Uterus (tissue), 4 donors: Measurements from ENCODE around the gene VPS72. TPM values are rescaled to one million over a fixed set of nuclear protein-coding genes. Genes with fewer than 3 reads are reported as not detected.

Experiments used
- DNase-seq, 2 donors: peaks; one replicate each; pipeline ENCODE4 v3.0.0-alpha.2; 2019 to 2020
- H3K27ac ChIP-seq, 2 donors: fragments of 200-600 bp; sonication (generic); 1 replicate in 1 of 2; 2 replicates in 1 of 2; pipeline ENCODE4 v1.5.1; 2016 to 2018
- H3K27me3 ChIP-seq, 2 donors: fragments of 200-600 bp; sonication (generic); one replicate each; pipeline ENCODE4 v1.5.1; 2018 to 2019; ENCODE audit warnings: control low read depth in 1 of 2
- H3K36me3 ChIP-seq, 2 donors: fragments of 200-600 bp; sonication (generic); one replicate each; pipeline ENCODE4 v1.5.1; 2019; ENCODE audit warnings: control low read depth in 1 of 2
- H3K4me1 ChIP-seq, 2 donors: fragments of 200-600 bp; sonication (generic); one replicate each; pipeline ENCODE4 v1.5.1; 2018 to 2019; ENCODE audit warnings: control low read depth in 1 of 2
- H3K4me3 ChIP-seq, 2 donors: fragments of 200-600 bp; sonication (generic); 1 replicate in 1 of 2; 2 replicates in 1 of 2; pipeline ENCODE4 v1.5.1; 2018 to 2019; ENCODE audit warnings: mild to moderate bottlenecking in 1 of 2
- H3K9me3 ChIP-seq, 2 donors: fragments of 200-600 bp; sonication (generic); one replicate each; pipeline ENCODE4 v1.5.1; 2019; ENCODE audit warnings: control low read depth in 1 of 2
- POLR2A ChIP-seq, 2 donors: fragments of 450-650 bp; IDR thresholded peaks; one replicate each; pipeline ENCODE4 v1.6.1; 2016; ENCODE audit warnings: antibody characterized with exemption in 2 of 2, mild to moderate bottlenecking in 1 of 2, moderate library complexity in 1 of 2
- intact Hi-C: fragments of 100-400 bp; cut with DNase I; formaldehyde crosslinking; loops from one replicate; pipeline ENCODE4 v1.15.1; 2023; ENCODE audit warnings: low total_unique reads
- total RNA-seq, 4 donors: library from RNA; depleted of rRNA in 3 of 4; stranded (reverse); fragments of >200 nt in 3 of 4; gene quantifications; one replicate each; pipeline versions ENCODE4 v1.1.0 to v1.2.4, GENCODE V29; 2014 to 2023
- TF ChIP-seq, protein P1 (sequence below), 4 experiments: fragments of 200-600 bp in 2 of 4; fragments of 450-650 bp in 2 of 4; sonication (generic) in 2 of 4; IDR thresholded peaks; one replicate each; pipeline ENCODE4 v1.5.1; 2016 to 2019; ENCODE audit warnings: antibody characterized with exemption in 4 of 4, mild to moderate bottlenecking in 2 of 4, moderate library complexity in 1 of 4
- donor health status: DM: yes; HTN: yes; CAD: no.

Gene VPS72
- total RNA-seq, 4 donors from 2014 or later = 22.3 to 53.5 (median 32.7) TPM

DNA sequence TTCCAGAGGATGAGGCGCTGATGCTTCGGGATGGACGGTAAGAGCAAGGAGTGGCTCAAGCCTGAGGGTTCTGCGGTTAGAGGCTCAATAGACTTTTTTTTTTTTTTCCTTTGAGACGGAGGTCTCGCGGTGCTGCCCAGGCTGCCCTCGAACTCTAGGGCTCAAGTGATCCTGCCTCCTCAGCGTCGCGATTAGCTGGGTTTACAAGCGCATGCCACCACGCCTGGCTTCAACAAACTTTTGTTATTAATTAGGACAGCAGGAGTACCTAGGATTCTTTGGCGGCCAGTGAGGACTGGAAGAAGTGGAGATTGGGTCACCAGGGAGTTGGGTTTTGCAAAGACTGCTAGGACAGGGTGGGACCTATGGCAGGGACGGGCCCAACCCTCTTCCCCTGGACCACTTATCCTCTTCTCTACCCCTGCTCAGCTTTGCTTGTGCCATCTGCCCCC, 23.5 kb downstream of the VPS72 start:
- Histone ChIP-seq H3K36me3 (no peaks in the 10 kb centered on the region), H3K27ac (peak overlapping the region; percentile 91 to 95), H3K4me3 (peak overlapping the region; percentile 68 to 91), H3K9me3 (no peaks in the 10 kb centered on the region), H3K4me1 (peaks cover 9 to 14% of the 10 kb centered on the region in 2 donors), H3K27me3 (no peaks in the 10 kb centered on the region)
- DNase-seq = no peak
- no peak for TF ChIP-seq POLR2A (IDR thresholded peaks at IDR 0.05)
- TF ChIP-seq, protein P1, sequence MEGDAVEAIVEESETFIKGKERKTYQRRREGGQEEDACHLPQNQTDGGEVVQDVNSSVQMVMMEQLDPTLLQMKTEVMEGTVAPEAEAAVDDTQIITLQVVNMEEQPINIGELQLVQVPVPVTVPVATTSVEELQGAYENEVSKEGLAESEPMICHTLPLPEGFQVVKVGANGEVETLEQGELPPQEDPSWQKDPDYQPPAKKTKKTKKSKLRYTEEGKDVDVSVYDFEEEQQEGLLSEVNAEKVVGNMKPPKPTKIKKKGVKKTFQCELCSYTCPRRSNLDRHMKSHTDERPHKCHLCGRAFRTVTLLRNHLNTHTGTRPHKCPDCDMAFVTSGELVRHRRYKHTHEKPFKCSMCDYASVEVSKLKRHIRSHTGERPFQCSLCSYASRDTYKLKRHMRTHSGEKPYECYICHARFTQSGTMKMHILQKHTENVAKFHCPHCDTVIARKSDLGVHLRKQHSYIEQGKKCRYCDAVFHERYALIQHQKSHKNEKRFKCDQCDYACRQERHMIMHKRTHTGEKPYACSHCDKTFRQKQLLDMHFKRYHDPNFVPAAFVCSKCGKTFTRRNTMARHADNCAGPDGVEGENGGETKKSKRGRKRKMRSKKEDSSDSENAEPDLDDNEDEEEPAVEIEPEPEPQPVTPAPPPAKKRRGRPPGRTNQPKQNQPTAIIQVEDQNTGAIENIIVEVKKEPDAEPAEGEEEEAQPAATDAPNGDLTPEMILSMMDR (IDR thresholded peaks at IDR 0.05) = no peak
- intact Hi-C loops = no loop called here

DNA sequence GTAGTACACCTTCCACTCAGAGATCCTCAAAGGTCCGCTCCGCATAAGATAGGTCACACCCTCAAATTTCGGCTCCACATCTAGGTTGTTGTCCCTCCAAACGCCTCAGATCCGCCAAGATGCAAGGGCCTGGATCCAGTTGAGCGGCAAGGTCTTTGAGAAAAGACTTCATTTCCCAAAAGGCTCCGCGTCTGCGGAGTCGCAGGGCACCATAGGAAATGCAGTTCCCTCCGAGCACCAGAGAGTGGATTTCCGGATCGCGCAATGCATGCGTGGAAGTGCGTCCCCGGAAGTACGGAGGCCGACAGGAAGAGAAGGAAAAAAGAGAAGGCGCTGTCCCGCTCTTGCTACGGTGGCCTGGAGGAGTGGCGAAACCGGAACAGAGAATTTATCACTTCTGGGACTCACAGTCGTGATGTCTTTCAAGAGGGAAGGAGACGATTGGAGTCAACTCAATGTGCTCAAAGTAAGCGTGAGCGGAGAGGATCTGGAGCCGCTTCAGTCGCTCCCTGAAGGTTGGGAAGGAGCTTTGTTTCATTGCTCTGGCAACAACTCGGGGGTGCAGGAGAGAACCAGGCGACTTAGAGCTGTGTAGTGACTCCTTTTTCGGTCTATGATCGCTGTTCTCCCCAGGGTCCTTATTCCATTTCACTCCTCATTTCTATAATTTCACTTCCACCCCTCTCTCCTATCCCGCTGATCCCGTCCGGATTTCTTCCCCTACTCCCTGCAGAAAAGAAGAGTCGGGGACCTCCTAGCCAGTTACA, 24.1 kb downstream of the VPS72 start, which contains the start of the genes LYSMD1 and SCNM1:
TSS of gene LYSMD1 (minus strand) at position 165 of the 767 bp plus-strand sequence. CDS start 644 bp downstream, outside the sequence.
TSS of gene SCNM1 (plus strand) at position 407 of the 767 bp plus-strand sequence. CDS start at position 416, 9 bp downstream.
- DNase-seq = peak; percentile 96 to 98
- Histone ChIP-seq H3K9me3 (no peaks in the 10 kb centered on the region), H3K27me3 (no peaks in the 10 kb centered on the region), H3K36me3 (no peaks in the 10 kb centered on the region), H3K27ac (peak within 1 kb of the TSS; percentile 91 to 95), H3K4me3 (peak within 1 kb of the TSS; percentile 68 to 91), H3K4me1 (peaks cover 9 to 14% of the 10 kb centered on the region in 2 donors)
- TF ChIP-seq, protein P1 (IDR thresholded peaks at IDR 0.05) = peak; percentile 3 to 67 (median 32)
- TF ChIP-seq POLR2A (IDR thresholded peaks at IDR 0.05) = peak; percentile 40 to 44
- intact Hi-C loops = no loop called here

DNA sequence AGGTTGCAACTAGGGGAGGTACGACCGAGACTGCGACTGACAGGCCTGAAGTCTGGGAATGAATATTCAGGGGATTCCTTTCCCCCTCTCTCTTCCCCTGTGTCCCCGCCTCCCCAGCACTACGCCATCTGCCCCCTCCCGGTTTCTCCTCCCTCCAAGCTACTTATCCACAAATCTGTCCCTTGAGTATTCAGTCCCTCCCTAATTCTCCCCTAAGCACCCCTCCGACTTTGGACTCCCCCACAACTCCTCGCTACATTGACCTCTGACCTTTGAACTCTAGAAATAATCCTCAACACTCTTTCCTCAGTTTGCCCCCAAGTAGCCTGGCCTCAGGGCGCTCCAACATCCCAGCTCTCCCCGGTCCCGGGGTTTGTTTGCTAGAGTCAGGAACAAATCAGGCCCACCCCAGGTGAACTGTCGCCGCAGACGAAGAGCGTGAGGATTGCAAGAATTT, 24.7 kb downstream of the VPS72 start:
- intact Hi-C loops = no loop called here
- H3K4me3 ChIP-seq = peak overlapping the region; percentile 68 to 91
- H3K36me3 ChIP-seq = no peaks in the 10 kb centered on the region
- TF ChIP-seq POLR2A (IDR thresholded peaks at IDR 0.05) = no peak
- TF ChIP-seq, protein P1 (IDR thresholded peaks at IDR 0.05) = no peak
- no peaks in the 10 kb centered on the region for H3K9me3 ChIP-seq
- peak; percentile 71 for DNase-seq
- H3K27ac ChIP-seq = peak overlapping the region; percentile 91 to 95
- no peaks in the 10 kb centered on the region for H3K27me3 ChIP-seq
- H3K4me1 ChIP-seq = peaks cover 9 to 14% of the 10 kb centered on the region in 2 donors

DNA sequence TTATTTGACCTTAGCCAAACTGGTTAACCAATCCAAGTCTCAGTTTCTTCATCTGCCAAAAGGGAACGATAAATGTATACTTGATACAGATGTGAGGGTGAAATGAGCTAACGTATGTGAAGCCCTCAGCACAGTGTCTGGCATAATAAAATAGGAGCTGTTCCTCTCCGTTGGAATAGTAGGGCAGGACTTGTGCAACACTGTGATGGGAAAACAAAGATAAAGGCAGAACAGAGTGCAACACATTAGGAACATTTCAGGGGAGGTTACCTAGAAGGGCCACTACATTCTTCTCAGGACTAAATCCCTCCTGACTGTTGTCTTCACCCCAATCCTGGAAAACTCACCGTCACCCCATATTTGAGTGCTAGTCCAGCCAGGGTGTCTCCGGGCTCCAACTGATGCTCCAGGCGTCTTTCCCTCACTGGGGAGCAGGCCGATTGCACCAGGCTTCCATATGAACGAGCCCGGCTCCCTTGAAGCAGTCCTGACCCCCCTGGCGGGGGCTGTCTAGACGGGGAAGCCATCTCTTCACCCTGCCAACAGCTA, 25.2 kb downstream of the VPS72 start:
- Histone ChIP-seq H3K36me3 (no peaks in the 10 kb centered on the region), H3K27me3 (no peaks in the 10 kb centered on the region), H3K4me3 (peak overlapping the region; percentile 68 to 91), H3K9me3 (no peaks in the 10 kb centered on the region), H3K27ac (peak overlapping the region; percentile 91 to 95), H3K4me1 (peaks cover 9 to 14% of the 10 kb centered on the region in 2 donors)
- intact Hi-C loops = no loop called here
- TF ChIP-seq POLR2A (IDR thresholded peaks at IDR 0.05) = peak in 1 of 2 donors; percentile 23
- TF ChIP-seq, protein P1 (IDR thresholded peaks at IDR 0.05) = no peak
- DNase-seq = no peak

DNA sequence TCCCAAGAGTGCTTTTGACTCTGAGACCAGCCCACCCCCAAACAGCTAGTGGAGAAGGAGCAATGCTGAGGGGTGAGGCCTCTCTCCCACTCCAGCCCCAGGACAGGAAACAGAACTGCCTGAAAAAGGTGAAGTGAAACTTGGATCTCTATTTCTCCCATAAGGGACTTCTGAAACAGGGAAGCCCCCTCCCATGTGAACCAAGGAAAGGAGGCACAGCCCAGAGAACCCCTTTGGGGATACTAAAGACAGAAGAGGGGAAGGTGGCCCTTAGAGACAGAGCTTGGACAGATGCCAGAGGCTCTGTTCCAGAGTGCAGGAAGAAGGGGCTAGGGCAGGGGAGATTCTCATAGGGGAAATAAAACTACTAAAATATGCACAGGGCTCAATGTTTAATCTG, 30.6 kb downstream of the VPS72 start:
- Histone ChIP-seq H3K9me3 (no peaks in the 10 kb centered on the region), H3K27ac (no peak overlapping the region), H3K27me3 (no peaks in the 10 kb centered on the region), H3K4me3 (no peak overlapping the region), H3K4me1 (peaks cover 0 to 5% of the 10 kb centered on the region in 2 donors), H3K36me3 (no peaks in the 10 kb centered on the region)
- TF ChIP-seq, protein P1 (IDR thresholded peaks at IDR 0.05) = no peak
- TF ChIP-seq POLR2A (IDR thresholded peaks at IDR 0.05) = no peak
- DNase-seq = no peak
- intact Hi-C loops = loop anchor here (10.0 kb wide), 1 partner anchor 55 kb away; no protein-coding TSS in a partner anchor
